A549 (cell line): Measurements from ENCODE around the gene FOXJ3. TPM values are rescaled to one million over a fixed set of nuclear protein-coding genes. Genes with fewer than 3 reads are reported as not detected.
A peak's percentile ranks its signal among the peaks of the same experiment; 100 is the strongest.

Experiments
- ATAC-seq, 2 experiments: fragments of 200-7000 bp in 1 of 2; fragments of >200 bp in 1 of 2; cut with Nextera tagmentation in 1 of 2; cut with Tn5 transposase in 1 of 2; 3 replicates each; pipeline versions ENCODE4 v1.8.0 to v1.9.1; 2018 to 2020; ENCODE audit warnings: mild to moderate bottlenecking in 1 of 2, moderate library complexity in 1 of 2
- CTCF ChIA-PET: fragments of 300-600 bp; sonication (Branson Sonifier 250); formaldehyde crosslinking; extraction: SDS; loops from one replicate; lab custom pipeline; 2021; ENCODE audit warnings: antibody characterized with exemption, inconsistent platforms; lab: Yijun Ruan, JAX
- POLR2A ChIA-PET: fragments of 350-600 bp; formaldehyde crosslinking; extraction: SDS; loops from one replicate; lab custom pipeline; 2021; ENCODE audit warnings: antibody characterized with exemption, inconsistent platforms; lab: Yijun Ruan, JAX
- DNase-seq, 2 experiments: peaks; one replicate each; pipeline versions ENCODE4 v3.0.0 to v3.0.0-alpha.2; 2011 to 2016; ENCODE audit warnings: low read depth in 1 of 2, low spot score in 1 of 2
- FAIRE-seq: peaks from 2 replicates; lab custom pipeline; 2011; peaks lifted over from hg19 to GRCh38; lab: Jason Lieb, UNC
- H3K27ac ChIP-seq, 2 experiments: fragments of >200 bp; sonication (Bioruptor Twin); formaldehyde crosslinking; 3 replicates each; pipeline ENCODE4 v1.5.1; 2016 to 2017
- H3K4me1 ChIP-seq: fragments of >200 bp; sonication (Bioruptor Twin); formaldehyde crosslinking; 3 replicates; pipeline ENCODE4 v1.6.1; 2016
- H3K4me2 ChIP-seq: fragments of >200 bp; sonication (Bioruptor Twin); formaldehyde crosslinking; 3 replicates; pipeline ENCODE4 v1.6.1; 2016
- H3K4me3 ChIP-seq: fragments of >200 bp; sonication (Bioruptor Twin); formaldehyde crosslinking; 3 replicates; pipeline ENCODE4 v1.5.1; 2016
- H3K9me3 ChIP-seq: fragments of >200 bp; sonication (Bioruptor Twin); formaldehyde crosslinking; 3 replicates; pipeline ENCODE4 v1.6.1; 2016
- BCL3 ChIP-seq: fragments of >200 bp; sonication (Bioruptor Twin); formaldehyde crosslinking; IDR thresholded peaks from 3 replicates; pipeline ENCODE4 v1.6.1; 2016
- BHLHE40 ChIP-seq: IDR thresholded peaks from 2 replicates; pipeline ENCODE4 v1.6.1; 2012; ENCODE audit warnings: low read depth, low read length, inconsistent platforms
- CBX2 ChIP-seq: fragments of 200-600 bp; sonication (generic); IDR thresholded peaks from 2 replicates; pipeline ENCODE4 v1.6.1; 2016; ENCODE audit warnings: low read depth, mild to moderate bottlenecking, borderline replicate concordance
- CHD2 ChIP-seq: fragments of 150-350 bp; IDR thresholded peaks from 2 replicates; pipeline ENCODE4 v1.6.1; 2014; ENCODE audit warnings: low read length; ENCODE audit not compliant: partially characterized antibody
- E2F6 ChIP-seq: IDR thresholded peaks from 2 replicates; pipeline ENCODE4 v1.6.1; 2012; ENCODE audit warnings: low read depth, borderline replicate concordance
- GATA3 ChIP-seq: IDR thresholded peaks from 2 replicates; pipeline ENCODE4 v1.6.1; 2012; ENCODE audit warnings: borderline replicate concordance
- HDAC2 ChIP-seq: fragments of 200-600 bp; sonication (generic); IDR thresholded peaks from 2 replicates; pipeline ENCODE4 v1.6.1; 2016
- HOXB5 ChIP-seq: fragments of 250-450 bp; sonication (Bioruptor Pico); IDR thresholded peaks from 2 replicates; pipeline ENCODE4 v1.5.0; 2020; ENCODE audit warnings: mild to moderate bottlenecking, moderate library complexity
- JUN ChIP-seq, 2 experiments: fragments of >200 bp; sonication (Bioruptor Twin); formaldehyde crosslinking; IDR thresholded peaks; 2 replicates in 1 of 2; 3 replicates in 1 of 2; pipeline ENCODE4 v1.6.1; 2016 to 2017
- JUNB ChIP-seq: fragments of >200 bp; sonication (Bioruptor Twin); formaldehyde crosslinking; IDR thresholded peaks from 2 replicates; pipeline ENCODE4 v1.6.1; 2016
- KDM1A ChIP-seq: fragments of 200-600 bp; sonication (generic); IDR thresholded peaks from 2 replicates; pipeline ENCODE4 v1.6.1; 2016; ENCODE audit warnings: low read depth, mild to moderate bottlenecking
- KDM5A ChIP-seq: fragments of 200-600 bp; sonication (generic); IDR thresholded peaks from 2 replicates; pipeline ENCODE4 v1.6.1; 2016; ENCODE audit warnings: antibody characterized with exemption, mild to moderate bottlenecking
- MAX ChIP-seq: IDR thresholded peaks from 2 replicates; pipeline ENCODE4 v1.6.1; 2012
- NFE2L2 ChIP-seq: fragments of 150-350 bp; conservative IDR thresholded peaks from 2 replicates; pipeline ENCODE4 v1.6.1; 2014; ENCODE audit warnings: low read length
- PBX3 ChIP-seq: IDR thresholded peaks from 2 replicates; pipeline ENCODE4 v1.6.1; 2012
- PHF8 ChIP-seq: fragments of 200-600 bp; sonication (generic); IDR thresholded peaks from 2 replicates; pipeline ENCODE4 v1.6.1; 2016; ENCODE audit warnings: low read depth, mild to moderate bottlenecking, antibody characterized with exemption, moderate library complexity, borderline replicate concordance
- POLR2A ChIP-seq: IDR thresholded peaks from 2 replicates; pipeline ENCODE4 v1.6.1; 2012; ENCODE audit warnings: mild to moderate bottlenecking, low read length
- POLR2AphosphoS2 ChIP-seq: conservative IDR thresholded peaks from 2 replicates; pipeline ENCODE4 v1.6.1; 2012; ENCODE audit warnings: low read length, improper control_type of control experiment, inconsistent platforms
- RAD21 ChIP-seq, 2 experiments: fragments of >200 bp in 1 of 2; sonication (Bioruptor Twin) in 1 of 2; formaldehyde crosslinking in 1 of 2; IDR thresholded peaks in 1 of 2; conservative IDR thresholded peaks in 1 of 2; 2 replicates in 1 of 2; 3 replicates in 1 of 2; pipeline ENCODE4 v1.6.1; 2012 to 2018; ENCODE audit warnings: inconsistent platforms in 1 of 2
- RNF2 ChIP-seq: fragments of 200-600 bp; sonication (generic); IDR thresholded peaks from 2 replicates; pipeline ENCODE4 v1.6.1; 2016; ENCODE audit warnings: low read depth, mild to moderate bottlenecking, antibody characterized with exemption, moderate library complexity, borderline replicate concordance
- SMC3 ChIP-seq: fragments of >200 bp; sonication (Bioruptor Twin); formaldehyde crosslinking; IDR thresholded peaks from 3 replicates; pipeline ENCODE4 v1.6.1; 2018; ENCODE audit warnings: inconsistent platforms
- TFCP2L1 ChIP-seq: fragments of 250-450 bp; sonication (Bioruptor Pico); IDR thresholded peaks from 2 replicates; pipeline ENCODE4 v1.5.0; 2021; ENCODE audit warnings: mild to moderate bottlenecking
- ZNF302 ChIP-seq: fragments of 250-450 bp; sonication (Bioruptor Pico); IDR thresholded peaks from 2 replicates; pipeline ENCODE4 v1.9.0; 2021; ENCODE audit warnings: inconsistent platforms, mild to moderate bottlenecking, moderate library complexity
- ZSCAN20 ChIP-seq: fragments of 250-450 bp; sonication (Bioruptor Pico); IDR thresholded peaks from 2 replicates; pipeline ENCODE4 v1.8.0; 2022; ENCODE audit warnings: mild to moderate bottlenecking, moderate library complexity
- WGBS: methylation state at CpG from one replicate; pipeline ENCODE4 v1.1.6; 2017; ENCODE audit errors: missing lambda C conversion rate; 5-methylcytosine and 5-hydroxymethylcytosine counted together
- polyA minus RNA-seq: library from RNA; depleted of rRNA, polyadenylated mRNA; stranded (reverse); fragments of >200 nt; gene quantifications from 2 replicates; pipeline ENCODE4 v1.2.3, GENCODE V29; 2011; rRNA and poly(A)+ RNA removed
- polyA plus RNA-seq, 4 experiments: library from polyadenylated mRNA; depleted of rRNA in 3 of 4; stranded (reverse); fragments of >200 nt; fragmentation: RNase III in 1 of 4; extraction: RNeasy Plus Mini Kit Qiagen cat#74134 plus additional on column Dnase treatment in 1 of 4; gene quantifications; 2 replicates in 3 of 4; 3 replicates in 1 of 4; pipeline ENCODE4 v1.2.3, GENCODE V29; 2011 to 2017

FOXJ3 gene
- polyA plus RNA-seq (2011; rRNA removed) (45.0 and 53.1 TPM in 2 replicates), polyA plus RNA-seq (2017; fragmentation: RNase III; extraction: RNeasy Plus Mini Kit Qiagen cat#74134 plus additional on column Dnase treatment) (16.8 to 17.8 TPM (median 17.0 TPM) in 3 replicates), polyA minus RNA-seq (33.9 and 35.4 TPM in 2 replicates)
- polyA plus RNA-seq (2012; cell fraction: cytosol; rRNA removed): 10.2 and 13.4 TPM in 2 replicates
- 16.6 and 21.0 TPM in 2 replicates for polyA plus RNA-seq (2012; cell fraction: nucleus; rRNA removed)

- Histone ChIP-seq H3K4me2 (peak within 1 kb of the TSS; percentile 87), H3K9me3 (no peaks in the 10 kb centered on the region), H3K4me1 (peaks cover 47% of the 10 kb centered on the region), H3K27ac (peak within 1 kb of the TSS; percentile 99 to 100), H3K4me3 (peak within 1 kb of the TSS; percentile 96)
- no peak for FAIRE-seq
- CTCF ChIA-PET: interaction anchor here (1.2 to 1.8 kb wide), 2 partner anchors 50 to 161 kb away, joined by 4 to 10 read pairs; no protein-coding TSS in a partner anchor
- no peak for TF ChIP-seq NFE2L2
- TF ChIP-seq PBX3: peak; percentile 97
- peak; percentile 91 for TF ChIP-seq MAX
- peak; percentile 70 for TF ChIP-seq GATA3
- TF ChIP-seq SMC3: 0 out of 3 replicates have a peak, but pooled peaks have one; percentile 25
- TF ChIP-seq KDM5A: no peak
- peak; percentile 49 for TF ChIP-seq POLR2A
- 0 out of 2 replicates have a peak, but pooled peaks have one; percentile 20 for TF ChIP-seq HOXB5 (CRISPR knock-in tag)
- no peak for TF ChIP-seq ZSCAN20 (CRISPR knock-in tag)
- TF ChIP-seq ZNF302 (CRISPR knock-in tag): no peak
- peak; percentile 54; the same call in 1 of the 3 replicates for TF ChIP-seq BCL3
- TF ChIP-seq PHF8: peak; percentile 53
- peak; percentile 75 for TF ChIP-seq E2F6
- TF ChIP-seq BHLHE40: peak; percentile 46; the same call in 1 of the 2 replicates
- peak; percentile 28 to 86; a peak in 3 of 5 replicates for TF ChIP-seq JUN (IDR thresholded peaks at IDR 0.05)
- TF ChIP-seq JUNB: no peak
- peak; percentile 75 for TF ChIP-seq CHD2
- TF ChIP-seq TFCP2L1: no peak
- peak in 1 of 2 experiments; percentile 20; a peak in 1 of 5 replicates for TF ChIP-seq RAD21 (conservative IDR thresholded peaks at IDR 0.05 in 1 of 2, IDR thresholded peaks at IDR 0.05 in 1 of 2)
- DNase-seq: peak; percentile 69 to 96
- 0% methylated on average over 3 of the region's 79 CpGs for WGBS
- POLR2A ChIA-PET: interaction anchor here (1.2 kb wide), 1 partner anchor 346 kb away, joined by 4 read pairs; no protein-coding TSS in a partner anchor
- peak; percentile 86 to 87 for ATAC-seq
These were observed at the start of gene FOXJ3 for GRCh38 chr1:42335050-42335808. FOXJ3 (minus strand) TSS chr1:42335235; CDS start chr1:42311093, 24,142 bp downstream.

- POLR2A ChIA-PET: no interaction called here
- FAIRE-seq: no peak
These were observed 46.2 kb upstream of the FOXJ3 start for GRCh38 chr1:42381280-42381673.

More at GRCh38 chr1:42381280-42381673, 46.2 kb upstream of the FOXJ3 start:
- peak overlapping the region; percentile 92 for H3K4me2 ChIP-seq
- H3K9me3 ChIP-seq: no peaks in the 10 kb centered on the region
- no peak for DNase-seq
- peak overlapping the region; percentile 59 for H3K4me3 ChIP-seq
- H3K27ac ChIP-seq: peak overlapping the region; percentile 24 to 73; a peak in 3 of 6 replicates
- peaks cover 12% of the 10 kb centered on the region for H3K4me1 ChIP-seq
- no peak for ATAC-seq
- no peak for TF ChIP-seq RNF2
- no peak for TF ChIP-seq KDM1A
- no peak for TF ChIP-seq HDAC2
- TF ChIP-seq POLR2AphosphoS2: no peak
- no peak for TF ChIP-seq CBX2
- CTCF ChIA-PET: no interaction called here
- 64% methylated on average over 8 of the region's 8 CpGs for WGBS
